Testis (tissue), 2 donors: Measurements from ENCODE around the gene YIF1A.

Experiments
- CTCF ChIP-seq, 3 experiments: fragments of 450-650 bp in 2 of 3; fragments of 200-600 bp in 1 of 3; sonication (generic) in 1 of 3; IDR thresholded peaks; one replicate each; pipeline ENCODE4 v1.5.1; 2016 to 2019; ENCODE audit warnings: antibody characterized with exemption in 3 of 3, mild to moderate bottlenecking in 2 of 3, moderate library complexity in 1 of 3
- POLR2A ChIP-seq: fragments of 450-650 bp; IDR thresholded peaks from one replicate; pipeline ENCODE4 v1.6.1; 2017; ENCODE audit warnings: antibody characterized with exemption, mild to moderate bottlenecking, moderate library complexity

GRCh38 chr11:66261578-66261977 is 27.4 kb downstream of the YIF1A start:
- TF ChIP-seq CTCF (IDR thresholded peaks at IDR 0.05) (no peak), POLR2A (no peak)
